ENCODE data around the gene INPP4B. TPM values are rescaled to one million over a fixed set of nuclear protein-coding genes. Genes with fewer than 3 reads are reported as not detected.

INPP4B gene
- total and polyA plus RNA-seq, 2 of the 4 experiments (the other 2 are of a cell fraction) = 1.8 to 14.0 TPM

GRCh38 chr4:142169216-142169615 lies 676.9 kb downstream of the INPP4B start:
- Histone ChIP-seq H2AFZ (replicated peaks; ENCODE audit: low read length, poor library complexity) (no peak overlapping the region), H2BK120ac (ENCODE audit: low read depth, low read length) (no peak overlapping the region), H3K27me3 (ENCODE audit: control insufficient read depth, insufficient read depth, low read length) (no peaks in the 10 kb centered on the region), H4K5ac (ENCODE audit: low read depth, low read length) (no peak overlapping the region), H3K36me3 (ENCODE audit: control insufficient read depth, insufficient read depth, low read length) (0 out of 2 replicates have a peak, but pooled peaks cover 1% of the 10 kb centered on the region), H3K56ac (ENCODE audit: extremely low read depth, insufficient read depth, low read length) (no peak overlapping the region), H3K23ac (ENCODE audit: low read depth, low read length) (no peak overlapping the region), H3K4me1 (ENCODE audit: control insufficient read depth, insufficient read depth, low read length) (0 out of 2 replicates have a peak, but pooled peaks cover 3% of the 10 kb centered on the region), H3K9me3 (ENCODE audit: control insufficient read depth, insufficient read depth, low read length) (no peaks in the 10 kb centered on the region), H2AK9ac (replicated peaks; ENCODE audit: low read depth, low read length, poor library complexity) (no peak overlapping the region), H3K4me3 (ENCODE audit: insufficient read depth, low read depth, low read length) (no peak overlapping the region), H4K8ac (ENCODE audit: low read depth in 2 of 2, low read length in 2 of 2) (no peak overlapping the region), H3K4ac (ENCODE audit: low read depth, low read length) (no peak overlapping the region), H4K91ac (ENCODE audit: insufficient read depth, low read depth, low read length) (no peak overlapping the region), H4K20me1 (ENCODE audit: insufficient read depth, low read length) (no peaks in the 10 kb centered on the region), H3K4me2 (ENCODE audit: low read depth, low read length) (no peak overlapping the region), H3K9me1 (ENCODE audit: insufficient read depth, low read length) (no peaks in the 10 kb centered on the region), H2BK5ac (ENCODE audit: low read depth, low read length, poor library complexity, severe bottlenecking) (no peak overlapping the region), H2AK5ac (ENCODE audit: low read depth, low read length) (no peak overlapping the region), H3K18ac (ENCODE audit: low read depth, low read length) (no peak overlapping the region), H3K14ac (replicated peaks; ENCODE audit: low read depth, low read length) (no peak overlapping the region), H3K79me1 (ENCODE audit: low read depth in 1 of 2, low read length in 2 of 2) (no peaks in the 10 kb centered on the region), H3K27ac (ENCODE audit: insufficient read depth, low read length) (no peak overlapping the region), H3K9ac (ENCODE audit: low read depth, low read length) (no peak overlapping the region), H2BK20ac (ENCODE audit: low read depth, low read length) (no peak overlapping the region), H2BK15ac (ENCODE audit: low read depth, low read length) (no peak overlapping the region)
- dilution Hi-C loops (cut with HindIII; ENCODE audit: low sequenced_read_pairs, unreplicated experiment) = no loop called here
- intact Hi-C loops (cut with micrococcal nuclease) = no loop called here
- TF ChIP-seq RCOR1 (IDR thresholded peaks at IDR 0.05; ENCODE audit: insufficient replicate concordance, low read length) = no peak
- TF ChIP-seq CEBPB (IDR thresholded peaks at IDR 0.05; ENCODE audit: low read depth, low read length) = no peak
- TF ChIP-seq POLR2A (IDR thresholded peaks at IDR 0.05; ENCODE audit: low read depth, low read length) = no peak
- TF ChIP-seq CHD1 (IDR thresholded peaks at IDR 0.05; ENCODE audit: low read depth, low read length) = no peak
- TF ChIP-seq NFE2L2 (IDR thresholded peaks at IDR 0.05; ENCODE audit: low read depth, low read length) = no peak
- no peak for TF ChIP-seq MXI1 (IDR thresholded peaks at IDR 0.05; ENCODE audit: borderline replicate concordance, low read depth, low read length)
- ChIA-PET POLR2A (ENCODE audit: unreplicated experiment) (no interaction called here), CTCF (no interaction called here)
- in situ Hi-C loops (cut with MboI; ENCODE audit: low sequenced_read_pairs) = no loop called here
- ATAC-seq (ENCODE audit: low read depth) (no peak), DNase-seq (no peak)
- no TSS peak for BruUV-seq (replicated peaks)
